ENCODE results near the gene MAG. TPM values are rescaled to one million over a fixed set of nuclear protein-coding genes. Genes with fewer than 3 reads are reported as not detected.
"Not testable (repeated sequence)": the region's sequence is repeated elsewhere in the genome, so short reads cannot be mapped to it uniquely, and the experiment has no call there.

The MAG gene
- total and polyA plus RNA-seq, 2 donors (not counting 1 experiment from before 2014, with no cell fraction given) = 0.50 TPM; not detected in 1

- no peak for DNase-seq (ENCODE audit: low read depth in 2 of 2)
- no peak overlapping the region for H3K27ac ChIP-seq (ENCODE audit: insufficient read depth, low read length)
- H3K9me3 ChIP-seq (ENCODE audit: control insufficient read depth, insufficient read depth, low read depth, low read length) = no peaks in the 10 kb centered on the region
- H2AFZ ChIP-seq (ENCODE audit: low read length) = no peak overlapping the region
- no peaks in the 10 kb centered on the region for H3K4me1 ChIP-seq (ENCODE audit: control insufficient read depth, extremely low read depth, insufficient read depth, low read length)
- H4K20me1 ChIP-seq (ENCODE audit: control insufficient read depth, extremely low read depth, insufficient read depth, low read length) = no peaks in the 10 kb centered on the region
- no peaks in the 10 kb centered on the region for H3K27me3 ChIP-seq (ENCODE audit: control insufficient read depth, insufficient read depth, low read length)
- peaks cover 7% of the 10 kb centered on the region for H3K36me3 ChIP-seq (ENCODE audit: control insufficient read depth, insufficient read depth, low read length)
- no peak overlapping the region for H3K9ac ChIP-seq (ENCODE audit: insufficient read depth, low read length)
- H3K79me2 ChIP-seq (ENCODE audit: control insufficient read depth, insufficient read depth, low read length) = no peaks in the 10 kb centered on the region
- H3K4me3 ChIP-seq (replicated peaks in 1 of 4; ENCODE audit: control extremely low read depth in 1 of 4, insufficient read depth in 1 of 4, low read depth in 3 of 4, low read length in 4 of 4) = no peak overlapping the region
- H3K4me2 ChIP-seq (ENCODE audit: extremely low read depth, insufficient read depth, low read length) = no peak overlapping the region
- TF ChIP-seq, protein P1, sequence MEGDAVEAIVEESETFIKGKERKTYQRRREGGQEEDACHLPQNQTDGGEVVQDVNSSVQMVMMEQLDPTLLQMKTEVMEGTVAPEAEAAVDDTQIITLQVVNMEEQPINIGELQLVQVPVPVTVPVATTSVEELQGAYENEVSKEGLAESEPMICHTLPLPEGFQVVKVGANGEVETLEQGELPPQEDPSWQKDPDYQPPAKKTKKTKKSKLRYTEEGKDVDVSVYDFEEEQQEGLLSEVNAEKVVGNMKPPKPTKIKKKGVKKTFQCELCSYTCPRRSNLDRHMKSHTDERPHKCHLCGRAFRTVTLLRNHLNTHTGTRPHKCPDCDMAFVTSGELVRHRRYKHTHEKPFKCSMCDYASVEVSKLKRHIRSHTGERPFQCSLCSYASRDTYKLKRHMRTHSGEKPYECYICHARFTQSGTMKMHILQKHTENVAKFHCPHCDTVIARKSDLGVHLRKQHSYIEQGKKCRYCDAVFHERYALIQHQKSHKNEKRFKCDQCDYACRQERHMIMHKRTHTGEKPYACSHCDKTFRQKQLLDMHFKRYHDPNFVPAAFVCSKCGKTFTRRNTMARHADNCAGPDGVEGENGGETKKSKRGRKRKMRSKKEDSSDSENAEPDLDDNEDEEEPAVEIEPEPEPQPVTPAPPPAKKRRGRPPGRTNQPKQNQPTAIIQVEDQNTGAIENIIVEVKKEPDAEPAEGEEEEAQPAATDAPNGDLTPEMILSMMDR (conservative IDR thresholded peaks at IDR 0.05 in 1 of 2, IDR thresholded peaks at IDR 0.05 in 1 of 2; ENCODE audit: low read depth in 1 of 2, low read length in 2 of 2) = no peak
- TF ChIP-seq EZH2 (IDR thresholded peaks at IDR 0.05; ENCODE audit: low read length, missing control alignments) = no peak
These were observed 10.7 kb upstream of the MAG start for GRCh38 chr19:35281303-35281702.

DNA sequence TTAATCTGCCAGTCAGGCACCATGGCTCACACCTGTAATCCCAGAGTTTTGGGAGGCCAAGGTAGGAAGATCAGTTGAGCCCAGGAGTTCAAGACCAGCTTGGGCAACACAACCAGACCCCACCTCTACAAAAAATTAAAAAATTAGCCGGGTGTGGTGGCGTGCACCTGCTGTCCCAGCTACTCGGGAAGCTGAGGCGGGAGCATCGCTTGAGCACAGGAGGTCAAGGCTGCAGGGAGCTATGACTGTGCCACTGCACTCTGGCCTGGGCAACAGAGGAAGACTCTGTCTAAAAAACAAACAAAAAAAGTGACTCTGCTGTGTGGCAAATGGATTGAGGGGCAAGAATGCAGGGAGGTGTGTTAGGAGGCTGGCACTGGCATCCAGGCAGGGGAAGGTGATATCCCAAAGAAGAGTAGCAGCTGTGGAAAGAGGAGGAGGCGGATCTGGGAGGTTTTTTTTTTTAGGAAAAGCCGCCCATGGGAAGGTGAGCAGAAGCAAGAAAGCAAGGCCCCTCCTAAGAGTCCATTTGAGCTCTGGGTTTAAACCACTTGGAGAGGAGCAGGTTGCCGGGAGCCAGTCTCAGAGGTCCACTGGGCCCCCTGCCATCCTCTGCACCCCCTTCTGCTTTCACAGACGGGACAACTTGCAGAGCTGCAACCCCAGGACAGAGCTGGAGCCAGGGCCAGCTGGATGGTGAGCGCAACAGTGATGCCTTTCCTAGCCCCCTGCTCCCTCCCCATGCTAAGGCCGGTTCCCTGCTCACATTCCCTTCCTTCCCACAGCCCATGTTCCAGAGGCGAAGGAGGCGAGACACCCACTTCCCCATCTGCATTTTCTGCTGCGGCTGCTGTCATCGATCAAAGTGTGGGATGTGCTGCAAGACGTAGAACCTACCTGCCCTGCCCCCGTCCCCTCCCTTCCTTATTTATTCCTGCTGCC, 7.5 kb upstream of the MAG start:
- no peaks in the 10 kb centered on the region for H3K27me3 ChIP-seq (ENCODE audit: control insufficient read depth, insufficient read depth, low read length)
- H4K20me1 ChIP-seq (ENCODE audit: control insufficient read depth, extremely low read depth, insufficient read depth, low read length) = no peaks in the 10 kb centered on the region
- no peaks in the 10 kb centered on the region for H3K79me2 ChIP-seq (ENCODE audit: control insufficient read depth, insufficient read depth, low read length)
- no peak overlapping the region for H2AFZ ChIP-seq (ENCODE audit: low read length)
- H3K4me1 ChIP-seq (ENCODE audit: control insufficient read depth, extremely low read depth, insufficient read depth, low read length) = no peaks in the 10 kb centered on the region
- H3K4me3 ChIP-seq (replicated peaks in 1 of 4; ENCODE audit: control extremely low read depth in 1 of 4, insufficient read depth in 1 of 4, low read depth in 3 of 4, low read length in 4 of 4) = no peak overlapping the region
- TF ChIP-seq EZH2 (IDR thresholded peaks at IDR 0.05; ENCODE audit: low read length, missing control alignments) = no peak
- TF ChIP-seq, protein P1 (conservative IDR thresholded peaks at IDR 0.05 in 1 of 2, IDR thresholded peaks at IDR 0.05 in 1 of 2; ENCODE audit: low read depth in 1 of 2, low read length in 2 of 2) = no peak
- H3K9me3 ChIP-seq (ENCODE audit: control insufficient read depth, insufficient read depth, low read depth, low read length) = no peaks in the 10 kb centered on the region
- no peak overlapping the region for H3K9ac ChIP-seq (ENCODE audit: insufficient read depth, low read length)
- H3K27ac ChIP-seq (ENCODE audit: insufficient read depth, low read length) = no peak overlapping the region
- no peak for DNase-seq (ENCODE audit: low read depth in 2 of 2)
- H3K36me3 ChIP-seq (ENCODE audit: control insufficient read depth, insufficient read depth, low read length) = no peaks in the 10 kb centered on the region
- no peak overlapping the region for H3K4me2 ChIP-seq (ENCODE audit: extremely low read depth, insufficient read depth, low read length)

DNA sequence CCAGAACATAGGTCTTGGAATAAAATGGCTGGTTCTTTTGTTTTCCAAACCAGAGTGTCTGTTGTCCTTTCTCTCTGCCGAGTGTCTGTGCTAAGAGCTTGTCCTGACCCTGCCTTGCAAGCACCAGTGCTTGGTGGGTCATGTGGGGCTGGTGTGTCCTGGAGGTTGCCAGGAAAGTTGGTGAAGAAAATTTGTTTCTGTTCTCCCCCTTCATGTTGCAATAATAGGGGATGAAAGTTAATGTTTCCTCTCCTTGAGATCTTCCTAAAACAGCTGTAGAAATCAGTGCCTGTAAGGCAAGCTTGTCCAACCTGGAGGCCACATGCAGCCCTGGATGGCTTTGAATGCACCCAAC, 6.9 kb upstream of the MAG start:
- TF ChIP-seq EZH2 (IDR thresholded peaks at IDR 0.05; ENCODE audit: low read length, missing control alignments) = no peak
- TF ChIP-seq, protein P1 (conservative IDR thresholded peaks at IDR 0.05 in 1 of 2, IDR thresholded peaks at IDR 0.05 in 1 of 2; ENCODE audit: low read depth in 1 of 2, low read length in 2 of 2) = no peak
- Histone ChIP-seq H3K4me2 (ENCODE audit: extremely low read depth, insufficient read depth, low read length) (no peak overlapping the region), H4K20me1 (ENCODE audit: control insufficient read depth, extremely low read depth, insufficient read depth, low read length) (no peaks in the 10 kb centered on the region), H3K9me3 (ENCODE audit: control insufficient read depth, insufficient read depth, low read depth, low read length) (no peaks in the 10 kb centered on the region), H3K4me3 (replicated peaks in 1 of 4; ENCODE audit: control extremely low read depth in 1 of 4, insufficient read depth in 1 of 4, low read depth in 3 of 4, low read length in 4 of 4) (no peak overlapping the region), H3K36me3 (ENCODE audit: control insufficient read depth, insufficient read depth, low read length) (no peaks in the 10 kb centered on the region), H3K27ac (ENCODE audit: insufficient read depth, low read length) (no peak overlapping the region), H3K4me1 (ENCODE audit: control insufficient read depth, extremely low read depth, insufficient read depth, low read length) (no peaks in the 10 kb centered on the region), H3K9ac (ENCODE audit: insufficient read depth, low read length) (no peak overlapping the region), H3K79me2 (ENCODE audit: control insufficient read depth, insufficient read depth, low read length) (no peaks in the 10 kb centered on the region), H3K27me3 (ENCODE audit: control insufficient read depth, insufficient read depth, low read length) (no peaks in the 10 kb centered on the region), H2AFZ (ENCODE audit: low read length) (no peak overlapping the region)
- no peak for DNase-seq (ENCODE audit: low read depth in 2 of 2)

GRCh38 chr19:35285465-35285864, 6.5 kb upstream of the MAG start:
- not testable (repeated sequence) for H3K4me1 ChIP-seq (ENCODE audit: control insufficient read depth, extremely low read depth, insufficient read depth, low read length); H3K27ac ChIP-seq (ENCODE audit: insufficient read depth, low read length); H2AFZ ChIP-seq (ENCODE audit: low read length); H3K9me3 ChIP-seq (ENCODE audit: control insufficient read depth, insufficient read depth, low read depth, low read length); H3K79me2 ChIP-seq (ENCODE audit: control insufficient read depth, insufficient read depth, low read length); H3K27me3 ChIP-seq (ENCODE audit: control insufficient read depth, insufficient read depth, low read length); H3K4me3 ChIP-seq (replicated peaks in 1 of 4; ENCODE audit: control extremely low read depth in 1 of 4, insufficient read depth in 1 of 4, low read depth in 3 of 4, low read length in 4 of 4); DNase-seq (ENCODE audit: low read depth in 2 of 2); H3K9ac ChIP-seq (ENCODE audit: insufficient read depth, low read length); H3K4me2 ChIP-seq (ENCODE audit: extremely low read depth, insufficient read depth, low read length); H3K36me3 ChIP-seq (ENCODE audit: control insufficient read depth, insufficient read depth, low read length); H4K20me1 ChIP-seq (ENCODE audit: control insufficient read depth, extremely low read depth, insufficient read depth, low read length)

All from fibroblast of lung (primary cell).